ENCODE data around the gene BRAT1.
"Not testable (repeated sequence)": the region's sequence is repeated elsewhere in the genome, so short reads cannot be mapped to it uniquely, and the experiment has no call there.

Gene BRAT1

DNA sequence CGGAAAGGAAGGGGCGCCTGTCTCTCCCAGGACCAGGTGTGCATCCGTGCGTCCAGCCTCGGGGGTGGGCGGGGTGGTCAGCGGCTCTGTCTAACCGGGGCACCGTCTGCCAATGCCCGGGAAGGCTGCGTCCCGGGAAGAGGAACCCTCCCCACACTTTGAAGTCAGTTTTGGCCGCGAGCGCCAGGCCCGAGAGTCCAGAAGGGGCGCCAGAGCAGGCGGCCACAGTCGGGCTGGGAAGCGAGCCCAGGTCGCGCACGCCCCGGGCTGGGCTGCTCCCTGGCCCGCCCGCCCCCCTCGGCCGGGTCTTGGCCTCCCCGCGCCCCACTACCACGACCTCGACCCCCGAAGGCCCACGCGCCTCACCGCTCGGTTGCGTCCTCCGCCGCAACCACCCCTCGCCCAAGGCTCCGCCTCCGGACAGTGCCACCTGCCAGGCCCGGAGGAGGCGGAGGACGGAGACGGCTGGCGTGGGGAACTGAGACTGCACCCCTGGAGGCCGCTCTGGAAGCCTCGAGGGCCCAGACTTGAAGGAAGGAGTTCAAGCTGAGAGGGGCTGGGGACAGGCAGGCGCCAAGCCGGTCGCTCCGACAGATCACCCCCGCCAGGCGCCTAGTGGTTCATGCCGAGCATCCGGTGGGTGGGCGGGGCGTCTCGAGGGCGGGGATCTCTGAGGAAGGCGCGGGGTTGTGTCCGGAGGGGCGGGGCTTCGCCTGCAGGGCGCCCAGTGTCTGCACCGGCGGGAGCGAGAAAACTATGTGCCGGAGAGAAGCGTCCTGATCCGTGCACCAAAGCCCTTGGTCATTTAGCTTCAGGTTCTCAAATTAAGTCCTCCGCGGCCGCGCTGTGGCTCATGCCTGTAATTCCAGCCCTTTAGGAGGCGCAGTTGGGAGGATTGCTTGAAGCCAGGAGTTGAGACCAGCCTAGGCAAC, at the start of gene BRAT1:
Gene BRAT1 (minus strand): TSS at position 404 of the 932 bp plus-strand sequence. CDS start 1,093 bp downstream, outside the sequence.
- in situ Hi-C loops (cut with MboI; ENCODE audit: low sequenced_read_pairs): no loop called here

DNA sequence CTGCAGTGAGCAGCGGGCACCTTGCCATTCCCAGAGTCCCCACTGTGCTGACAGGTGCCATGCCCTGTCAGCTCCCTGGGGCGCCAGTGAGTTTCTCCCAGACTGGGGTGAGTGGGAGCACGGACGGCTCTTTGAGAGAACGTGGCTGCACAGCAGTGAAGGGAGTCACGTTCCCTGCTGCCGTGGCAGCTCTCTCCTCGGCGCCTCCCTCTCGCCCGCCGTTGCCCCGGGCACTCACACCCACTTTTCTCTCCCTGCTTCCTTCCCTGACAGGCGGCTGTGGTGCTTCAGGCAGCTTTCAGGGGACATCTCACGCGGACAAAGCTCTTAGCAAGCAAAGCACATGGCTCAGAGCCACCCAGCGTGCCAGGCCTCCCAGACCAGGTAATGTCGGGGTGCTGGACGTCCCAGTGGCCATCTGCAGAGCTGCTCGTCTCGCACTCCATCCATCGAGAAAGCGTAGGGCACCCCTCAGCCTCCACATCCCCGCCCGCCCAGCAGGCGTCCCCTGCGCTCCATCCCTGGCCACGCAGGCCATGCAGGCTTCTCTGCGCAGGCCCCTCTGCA, 49.4 kb upstream of the BRAT1 start:
- in situ Hi-C loops (cut with MboI; ENCODE audit: low sequenced_read_pairs): no loop called here

DNA sequence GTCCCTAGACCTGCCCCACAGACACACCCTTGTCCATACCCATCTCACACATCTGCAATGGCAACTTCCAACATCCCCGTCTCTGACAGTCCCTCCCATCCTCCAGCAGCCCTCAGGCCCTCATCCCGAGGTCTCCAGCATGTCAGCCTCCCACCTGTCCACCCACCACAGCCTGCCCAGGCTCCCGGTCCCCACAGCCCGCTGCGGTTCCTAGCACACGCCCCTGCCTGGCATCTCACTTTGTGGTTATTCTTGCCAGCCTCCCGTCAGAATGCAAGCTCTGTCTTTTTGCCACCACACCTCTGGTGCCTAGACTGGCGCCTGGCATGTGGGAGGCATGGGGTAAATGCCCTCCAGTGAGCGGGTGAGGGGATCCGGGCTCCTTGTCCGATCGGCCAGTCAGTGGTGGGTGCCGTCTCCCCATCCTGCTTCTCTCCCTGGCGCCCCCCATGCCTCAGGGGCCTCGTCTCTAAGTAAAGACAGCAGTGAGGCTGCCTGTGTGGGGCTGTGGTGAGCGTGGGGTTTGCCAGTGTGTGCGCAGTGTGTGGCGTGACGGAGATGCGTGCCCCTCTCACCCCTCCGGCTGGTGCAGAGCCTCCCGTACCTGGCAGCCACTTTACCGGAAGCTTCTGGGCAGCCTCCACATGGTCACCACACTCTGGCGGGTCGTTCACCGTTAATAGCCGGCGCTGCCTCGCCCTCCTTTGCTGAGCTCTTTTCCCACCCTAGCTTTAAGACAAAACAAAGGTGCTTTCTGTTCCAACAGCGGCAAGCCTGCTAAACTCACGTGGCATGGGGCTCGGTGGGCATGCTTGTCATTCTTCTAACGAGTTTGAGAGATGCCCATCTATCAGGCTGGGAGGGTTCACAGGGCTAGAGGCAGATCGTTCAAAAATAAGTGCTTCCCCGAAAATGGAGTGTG, 48.0 kb upstream of the BRAT1 start:
- in situ Hi-C loops (cut with MboI; ENCODE audit: low sequenced_read_pairs): no loop called here

DNA sequence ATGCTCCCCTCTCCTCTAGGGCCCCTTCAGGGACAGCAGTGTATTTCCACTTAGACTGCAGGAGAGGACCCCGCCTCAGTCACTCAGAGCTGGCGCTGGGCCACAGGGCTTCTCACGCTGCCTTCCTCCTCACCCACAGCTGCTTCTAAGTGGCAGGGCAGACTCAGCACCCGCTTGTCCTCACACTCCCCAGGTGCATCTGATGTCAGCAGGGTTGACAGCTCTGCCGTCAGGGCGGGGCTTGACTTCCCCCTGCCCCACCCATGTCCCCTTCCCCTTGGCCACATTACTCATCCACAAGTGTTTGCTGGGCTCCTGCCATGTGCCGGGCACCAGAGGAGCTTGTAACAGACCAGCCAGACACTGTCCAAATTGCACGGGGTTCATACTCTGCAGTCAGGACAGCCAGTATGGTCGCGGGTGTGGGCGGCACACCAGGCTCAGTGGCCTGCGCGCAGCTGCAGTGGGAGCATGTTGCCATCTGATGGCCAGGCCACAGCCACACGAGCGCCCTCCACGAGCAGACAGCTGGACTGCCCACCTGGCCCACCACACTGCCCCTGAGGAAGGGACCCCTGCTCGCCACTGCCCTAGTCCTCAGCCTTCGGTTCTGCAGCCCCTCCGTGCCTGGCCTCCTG, 47.2 kb upstream of the BRAT1 start:
- in situ Hi-C loops (cut with MboI; ENCODE audit: low sequenced_read_pairs): no loop called here

DNA sequence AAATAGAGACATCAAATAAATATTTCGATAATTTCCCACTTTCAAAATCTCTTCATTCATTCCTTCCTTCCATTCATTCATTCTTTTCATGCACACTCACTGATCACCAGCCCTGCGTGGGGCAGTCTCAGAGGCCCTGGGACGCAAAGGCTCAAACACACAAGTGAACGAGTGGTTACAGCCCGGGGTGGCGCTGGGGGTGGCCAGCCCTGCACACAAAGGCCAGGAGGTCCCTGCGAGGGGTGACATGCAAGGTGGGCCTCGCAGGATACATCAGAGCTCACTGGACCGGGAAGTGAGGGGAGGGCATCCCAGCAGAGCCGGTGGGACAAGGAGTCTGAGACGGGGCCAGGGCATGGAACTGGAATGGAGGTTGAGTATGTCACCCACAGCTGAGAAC, 46.6 kb upstream of the BRAT1 start:
- in situ Hi-C loops (cut with MboI; ENCODE audit: low sequenced_read_pairs): no loop called here

DNA sequence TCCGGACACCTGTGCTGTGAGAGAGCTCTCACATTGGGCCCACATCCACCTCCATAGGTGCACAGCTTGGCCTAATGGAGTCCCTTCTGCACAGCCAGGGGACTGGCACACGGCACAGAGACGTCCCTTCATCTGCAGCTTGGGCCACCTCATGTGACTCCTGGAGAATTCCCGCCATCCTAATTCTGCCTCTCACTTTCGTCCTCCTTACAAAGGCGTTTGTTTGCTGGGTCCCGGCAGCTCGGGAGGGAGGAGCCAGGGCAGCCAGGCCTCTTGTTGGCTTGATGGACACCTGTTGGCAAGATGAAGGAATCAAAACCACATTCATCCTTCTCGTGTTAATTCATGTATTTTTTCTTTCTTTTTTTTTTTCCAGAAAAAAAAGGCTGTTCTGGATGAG, 45.7 kb upstream of the BRAT1 start:
- in situ Hi-C loops (cut with MboI; ENCODE audit: low sequenced_read_pairs): no loop called here

DNA sequence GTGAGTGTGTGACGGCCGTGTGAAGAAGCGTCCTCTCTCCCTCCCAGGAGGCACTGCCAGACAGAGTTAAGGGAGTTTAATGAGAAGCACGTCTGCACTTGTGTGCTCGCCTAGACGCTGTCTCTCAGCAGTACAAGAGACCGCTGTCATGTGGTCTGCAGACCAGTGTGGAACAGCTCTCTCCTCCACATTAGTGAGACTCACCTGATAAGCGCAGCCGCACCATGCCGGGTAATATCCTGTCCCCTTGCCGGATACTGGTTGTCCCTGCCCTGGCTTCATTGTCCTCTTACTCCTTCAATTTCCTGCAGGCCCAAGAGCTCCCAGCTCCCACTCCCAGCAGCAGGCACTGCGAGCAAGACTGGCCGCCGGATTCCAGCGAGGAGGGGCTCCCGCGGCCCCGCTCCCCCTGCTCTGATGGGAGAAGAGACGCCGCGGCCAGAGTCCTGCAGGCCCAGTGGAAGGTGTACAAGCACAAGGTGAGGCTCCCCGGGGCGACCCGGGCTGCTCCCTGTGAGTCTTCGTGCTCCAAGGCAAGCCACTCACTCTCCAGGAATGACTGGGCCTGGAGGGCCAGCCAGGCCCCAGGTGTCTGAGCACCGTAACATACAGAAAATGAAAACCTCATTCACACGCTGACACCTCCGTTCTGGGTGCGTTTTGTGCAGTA, 43.0 kb upstream of the BRAT1 start:
- in situ Hi-C loops (cut with MboI; ENCODE audit: low sequenced_read_pairs): no loop called here

DNA sequence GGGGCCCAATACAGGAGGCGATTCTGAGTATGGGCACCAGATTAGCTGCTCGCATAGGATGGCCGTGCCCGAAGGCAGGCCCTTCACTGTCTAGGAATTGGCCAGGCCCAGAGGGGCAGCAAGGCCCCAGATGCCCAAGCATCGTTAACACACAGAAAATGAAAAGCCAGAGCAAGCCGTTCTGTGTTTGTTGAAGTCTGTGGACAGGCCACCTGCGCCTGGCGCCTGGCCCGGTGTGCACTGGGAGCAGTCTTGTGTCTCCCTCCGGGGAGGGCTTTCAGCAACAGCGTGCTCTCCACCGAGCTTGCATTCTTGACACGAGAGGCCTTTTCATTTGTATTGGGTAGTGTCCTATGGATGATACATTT, 41.9 kb upstream of the BRAT1 start:
- in situ Hi-C loops (cut with MboI; ENCODE audit: low sequenced_read_pairs): no loop called here

DNA sequence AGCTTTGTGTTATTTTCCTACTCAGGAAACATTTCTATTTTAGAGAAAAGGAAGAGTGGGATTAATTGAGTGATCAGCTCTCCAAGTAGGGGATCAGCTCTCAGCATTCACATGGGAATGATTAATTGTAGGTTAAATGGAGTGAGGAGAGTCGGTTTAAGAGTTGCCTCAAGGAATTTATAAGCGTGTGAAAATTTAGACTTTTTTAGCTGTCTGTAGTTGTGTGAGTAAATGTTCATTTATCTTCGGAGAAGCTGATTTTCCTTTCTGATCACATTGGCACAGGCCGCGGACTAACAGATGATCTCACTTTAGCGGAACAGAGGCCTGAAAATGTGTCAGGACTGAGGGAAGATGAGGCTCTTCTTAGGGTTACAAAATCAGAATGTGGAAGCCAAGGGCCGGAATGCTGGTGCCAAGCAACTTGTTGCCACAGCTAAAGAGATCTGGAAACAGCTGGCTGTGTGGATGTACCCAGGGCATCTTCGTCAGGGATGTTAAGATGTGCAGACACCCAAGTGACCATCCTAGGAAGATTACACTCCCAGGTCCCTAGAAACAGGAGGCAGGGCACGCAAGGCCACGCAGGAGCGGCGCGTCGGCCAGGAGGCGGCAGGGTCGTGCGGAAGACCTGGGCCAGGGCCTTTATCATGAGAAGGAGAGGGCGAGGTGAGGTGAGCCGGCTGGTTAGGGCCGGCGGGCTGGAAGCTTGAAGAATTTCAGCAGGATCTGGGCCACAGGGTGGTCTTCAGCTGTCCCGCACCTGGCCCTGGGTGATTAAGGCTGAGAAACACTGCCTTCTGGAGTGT, 41.3 kb upstream of the BRAT1 start:
- in situ Hi-C loops (cut with MboI; ENCODE audit: low sequenced_read_pairs): no loop called here

DNA sequence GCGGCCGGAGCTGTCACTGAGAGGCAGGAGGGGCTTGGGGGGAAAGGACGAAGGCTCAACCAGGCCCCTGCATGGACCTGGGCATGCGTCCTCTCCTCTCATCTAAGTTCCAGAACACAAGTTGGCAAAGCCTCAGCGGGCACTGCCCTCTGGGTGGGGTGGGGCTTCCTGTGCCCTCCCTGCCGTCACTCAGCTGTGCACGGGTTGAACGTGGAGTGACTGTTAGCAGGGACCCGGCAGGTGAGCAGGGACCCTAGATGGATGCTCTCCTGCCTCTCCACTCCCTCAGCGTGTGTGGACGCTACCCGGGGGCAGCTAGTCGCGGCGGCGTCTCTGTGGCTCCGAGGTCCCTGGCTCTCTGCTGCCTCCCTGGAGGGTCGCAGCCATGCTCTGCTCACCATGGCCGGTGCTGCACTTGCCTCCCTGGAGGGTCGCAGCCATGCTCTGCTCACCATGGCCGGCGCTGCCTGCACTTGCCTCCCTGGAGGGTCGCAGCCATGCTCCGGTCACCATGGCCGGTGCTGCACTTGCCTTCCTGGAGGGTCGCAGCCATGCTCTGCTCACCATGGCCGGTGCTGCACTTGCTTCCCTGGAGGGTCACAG, 40.0 kb upstream of the BRAT1 start:
- in situ Hi-C loops (cut with MboI; ENCODE audit: low sequenced_read_pairs): no loop called here

DNA sequence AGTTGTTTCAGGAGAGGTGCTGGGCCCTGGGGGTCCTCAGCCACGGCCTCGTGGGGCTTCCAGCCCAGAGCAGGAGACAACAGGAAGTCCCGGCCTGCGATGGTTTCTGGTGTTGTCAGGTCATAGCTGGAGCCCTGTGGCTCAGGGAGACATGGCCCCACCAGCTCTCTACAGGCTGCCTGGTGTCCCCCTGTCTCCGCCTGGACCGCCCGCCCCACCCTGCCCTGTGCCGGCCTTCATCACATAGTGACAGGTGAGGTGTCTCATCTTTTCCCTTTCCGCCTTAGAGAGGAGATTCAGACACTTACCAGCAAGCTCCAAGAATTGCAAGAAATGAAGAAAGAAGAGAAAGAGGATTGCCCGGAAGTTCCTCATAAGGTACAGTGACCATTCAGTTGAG, 39.3 kb upstream of the BRAT1 start:
- in situ Hi-C loops (cut with MboI; ENCODE audit: low sequenced_read_pairs): no loop called here

DNA sequence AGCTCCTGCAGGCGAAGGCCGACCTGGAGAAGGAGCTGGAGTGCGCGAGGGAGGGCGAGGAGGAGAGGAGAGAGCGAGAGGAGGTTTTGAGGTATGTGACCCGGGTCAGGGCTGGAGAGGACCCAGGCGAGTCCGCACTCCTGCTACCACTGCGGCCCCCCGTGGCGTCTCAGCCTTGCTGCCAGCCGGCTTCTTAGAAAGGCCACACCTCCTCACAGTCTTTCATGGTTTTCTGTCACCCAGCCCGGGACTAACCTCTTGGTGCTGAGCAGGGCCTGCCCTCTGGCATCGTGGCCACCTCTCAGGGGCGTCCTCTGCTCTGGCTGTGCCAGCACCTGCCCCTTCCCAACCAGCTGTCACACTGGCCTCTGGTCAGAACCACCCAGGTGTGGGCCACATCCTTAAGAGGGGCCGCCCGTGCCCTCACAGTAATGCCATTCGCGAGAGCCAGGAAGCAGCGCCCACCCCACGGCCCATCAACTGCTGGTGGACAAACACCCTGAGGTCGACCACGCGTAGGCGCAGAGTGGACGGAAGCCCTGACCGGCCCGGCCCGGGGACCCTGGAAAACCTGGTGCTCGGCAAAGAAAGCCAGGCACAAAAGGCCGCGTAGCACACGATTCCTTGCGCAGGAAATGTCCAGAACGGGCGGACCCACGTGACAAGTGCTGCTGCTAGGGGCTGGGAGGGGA, 37.9 kb upstream of the BRAT1 start:
- in situ Hi-C loops (cut with MboI; ENCODE audit: low sequenced_read_pairs): no loop called here

DNA sequence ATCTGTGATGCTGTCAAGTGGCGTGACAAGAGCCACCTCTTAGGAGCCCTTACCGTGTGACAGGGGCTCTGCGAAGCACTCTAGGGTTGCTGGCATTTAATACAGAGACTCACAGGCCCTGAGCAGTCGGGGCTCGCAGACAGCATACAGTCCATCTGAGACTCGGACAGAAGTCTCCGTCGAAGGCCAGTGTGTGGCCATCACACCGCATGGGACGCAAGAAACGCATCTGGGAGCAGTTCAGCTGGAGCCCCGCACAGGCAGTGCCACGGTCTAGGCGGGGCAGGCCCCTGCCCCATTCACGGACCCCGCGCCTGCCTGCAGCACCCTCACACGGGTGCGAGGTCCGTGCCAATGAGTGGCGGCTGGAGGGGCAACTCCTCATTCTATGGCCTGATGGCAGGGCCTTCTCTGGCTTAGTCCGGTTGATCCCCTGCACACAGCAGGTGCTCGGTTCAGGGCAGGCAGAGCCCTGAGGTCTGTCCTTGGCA, 37.1 kb upstream of the BRAT1 start:
- in situ Hi-C loops (cut with MboI; ENCODE audit: low sequenced_read_pairs): no loop called here

DNA sequence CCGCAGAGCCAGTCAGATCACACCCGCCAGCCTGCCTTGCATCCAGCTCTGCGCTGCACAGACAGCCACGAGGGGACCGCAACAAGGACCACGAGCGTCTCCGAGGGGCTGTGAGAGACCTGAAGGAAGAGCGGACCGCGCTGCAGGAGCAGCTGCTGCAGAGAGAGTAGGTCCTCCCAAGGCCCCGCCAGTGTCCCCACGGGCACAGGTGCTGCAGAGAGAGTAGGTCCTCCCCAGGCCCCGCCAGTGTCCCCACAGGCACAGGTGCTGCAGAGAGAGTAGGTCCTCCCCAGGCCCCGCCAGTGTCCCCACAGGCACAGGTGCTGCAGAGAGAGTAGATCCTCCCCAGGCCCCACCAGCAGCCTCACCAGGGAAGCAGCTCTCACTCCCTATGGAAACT, 34.6 kb upstream of the BRAT1 start:
- in situ Hi-C loops (cut with MboI; ENCODE audit: low sequenced_read_pairs): not testable (repeated sequence)

DNA sequence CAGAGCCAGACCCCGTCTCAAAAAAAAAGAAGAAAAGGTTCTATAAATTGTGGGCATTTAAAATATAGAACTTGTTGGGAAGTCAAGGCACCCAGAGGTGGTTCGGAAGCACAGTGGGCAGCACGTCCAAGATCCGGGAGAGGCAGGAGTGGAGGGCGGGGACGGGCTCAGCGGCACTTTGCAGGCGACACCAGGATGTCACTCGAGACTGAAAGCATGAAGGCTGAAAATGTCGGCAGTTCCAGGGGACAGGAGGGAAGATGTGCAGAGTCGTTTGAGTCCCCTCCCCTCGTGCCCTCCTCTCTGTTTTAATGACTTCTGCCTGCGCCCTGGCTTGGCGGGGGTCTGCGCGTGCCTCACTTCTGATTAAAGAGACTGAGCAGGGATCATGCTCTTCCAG, 34.0 kb upstream of the BRAT1 start:
- in situ Hi-C loops (cut with MboI; ENCODE audit: low sequenced_read_pairs): no loop called here

DNA sequence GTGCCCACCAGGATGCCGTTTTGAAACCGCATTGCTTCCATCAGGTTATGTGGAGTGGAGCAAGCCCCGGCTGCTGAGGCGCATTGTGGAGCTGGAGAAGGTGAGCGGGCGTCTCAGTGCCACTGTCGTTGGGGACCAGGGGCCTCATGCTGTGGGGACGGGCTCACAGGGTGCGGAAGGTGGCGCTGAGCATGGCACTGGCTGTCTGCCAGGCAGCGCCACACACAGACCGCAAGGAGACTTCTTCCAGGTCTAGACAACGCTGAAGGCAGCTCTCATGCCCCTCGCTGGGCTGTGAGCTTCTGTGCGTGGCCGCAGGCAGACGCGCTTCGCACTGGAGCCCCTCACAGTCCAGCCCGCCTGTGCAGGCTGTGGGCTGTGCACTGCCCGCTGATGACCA, 32.5 kb upstream of the BRAT1 start:
- in situ Hi-C loops (cut with MboI; ENCODE audit: low sequenced_read_pairs): no loop called here

DNA sequence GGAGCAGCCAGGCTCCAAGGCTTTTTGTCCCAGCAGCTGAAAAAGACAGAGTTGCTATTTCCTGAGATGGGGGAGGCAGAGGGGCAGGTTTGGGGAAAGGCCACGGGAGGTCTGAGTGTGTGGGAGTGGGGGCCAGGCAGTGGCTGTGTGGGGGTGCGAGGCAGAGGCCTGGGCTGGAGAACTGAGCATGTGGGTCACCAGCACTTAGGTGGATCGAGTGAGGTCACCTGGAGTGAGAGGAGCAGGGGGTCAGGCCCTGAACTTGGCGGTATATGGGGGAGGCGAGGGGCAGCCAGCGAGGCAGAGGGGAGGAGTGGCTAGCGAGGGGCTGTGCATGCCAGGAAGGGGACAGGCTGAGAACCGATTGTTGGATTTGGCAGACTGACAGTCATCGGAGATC, 31.8 kb upstream of the BRAT1 start:
- in situ Hi-C loops (cut with MboI; ENCODE audit: low sequenced_read_pairs): no loop called here

DNA sequence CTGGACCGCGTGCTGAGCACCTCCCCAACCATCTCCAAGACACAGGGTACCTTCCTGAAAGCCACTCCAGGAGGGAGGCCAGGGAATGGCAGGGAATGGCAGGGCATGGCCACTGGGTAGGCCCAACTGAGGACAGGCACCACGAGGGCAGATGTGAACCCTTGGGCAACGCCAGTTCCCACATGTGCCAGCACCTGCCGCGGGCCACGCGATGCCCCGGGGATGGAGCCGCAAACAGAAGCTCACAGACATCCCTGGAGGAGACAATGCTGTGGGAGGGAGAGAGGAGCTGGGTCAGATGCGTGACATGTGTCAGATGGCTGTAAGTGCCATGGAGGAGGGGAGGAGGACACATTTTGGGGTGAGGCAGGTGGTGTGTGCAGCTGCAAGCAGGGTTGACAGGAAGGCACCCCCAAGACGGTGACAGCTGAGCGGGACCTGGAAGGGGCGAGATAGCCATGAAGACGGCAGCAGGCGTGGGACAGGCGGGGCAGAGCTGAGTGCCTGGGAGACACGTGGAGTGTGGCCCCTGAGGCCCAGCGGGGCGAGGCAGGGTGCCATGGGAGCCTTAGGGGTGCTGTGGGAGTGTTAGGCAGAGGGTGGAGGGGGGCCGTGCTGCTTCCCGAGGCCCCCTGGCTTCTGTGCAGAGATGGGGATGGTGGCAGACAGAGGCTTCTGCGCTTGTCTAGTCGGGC, 31.1 kb upstream of the BRAT1 start:
- in situ Hi-C loops (cut with MboI; ENCODE audit: low sequenced_read_pairs): no loop called here

Data from HL-60/S4 (cell line).